ENCODE measurements around the gene SKAP1. TPM values are rescaled to one million over a fixed set of nuclear protein-coding genes. Genes with fewer than 3 reads are reported as not detected.

Gene SKAP1
- total and polyA plus RNA-seq, 10 donors, result 11.5 to 28.9 (median 20.5) TPM

DNA sequence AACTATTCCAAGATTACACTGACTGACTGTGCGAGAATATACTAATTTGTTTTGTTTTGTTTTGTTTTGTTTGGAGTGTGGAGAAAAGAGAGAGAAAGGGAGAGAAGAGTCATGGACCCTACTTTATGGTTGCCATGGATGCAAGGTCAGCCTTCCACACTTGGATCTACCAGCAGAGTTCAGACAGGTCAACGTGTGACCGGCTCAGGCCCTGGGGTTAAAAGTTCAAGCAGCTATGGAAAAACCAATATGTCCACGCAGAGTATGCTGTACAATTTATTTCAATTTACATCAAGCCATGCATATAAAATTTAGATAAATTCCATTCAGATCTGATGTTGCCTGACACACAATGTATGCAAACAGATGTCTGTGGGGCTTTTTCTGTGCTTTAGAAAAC, 122.8 kb downstream of the SKAP1 start:
- no peak for TF ChIP-seq POLR2A (IDR thresholded peaks at IDR 0.05)
- TF ChIP-seq POLR2AphosphoS5 (IDR thresholded peaks at IDR 0.05), result no peak
- H3K36me3 ChIP-seq, result no peaks in the 10 kb centered on the region
- intact Hi-C loops (cut with DNase I; ENCODE audit: low total_unique reads), result no loop called here
- H3K9me3 ChIP-seq, result no peaks in the 10 kb centered on the region
- H3K4me1 ChIP-seq, result peaks cover 0 to 5% (median 0%) of the 10 kb centered on the region in 6 donors
- no peak overlapping the region for H3K4me3 ChIP-seq
- WGBS, 5 donors, result 72 to 88% (median 85%) methylated on average over 4 of the region's 4 CpGs
- no peak overlapping the region for H3K27ac ChIP-seq
- DNase-seq, result no peak
- peaks cover 0 to 37% (median 7%) of the 10 kb centered on the region in 7 donors for H3K27me3 ChIP-seq (replicated peaks in 1 of 7)

DNA sequence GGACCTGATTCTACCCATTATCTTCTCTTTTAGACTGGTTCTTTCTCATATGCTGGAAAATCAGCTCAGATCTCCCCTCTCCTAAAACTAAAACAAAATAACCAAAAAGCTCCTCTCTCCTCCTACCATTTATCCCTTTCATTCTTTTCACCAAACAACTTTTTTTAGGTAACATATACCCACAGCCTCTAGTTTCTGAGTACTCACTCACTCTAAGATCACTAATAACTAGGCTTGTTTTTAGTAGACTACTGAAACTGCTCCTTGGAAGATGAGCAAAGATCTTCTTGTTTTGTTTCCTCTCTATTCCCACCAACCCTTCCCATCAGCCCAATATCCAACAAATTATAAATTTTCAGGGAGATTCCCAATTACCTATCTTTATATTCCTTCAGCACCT, 129.0 kb downstream of the SKAP1 start:
- Histone ChIP-seq H3K4me1 (peaks cover 0 to 9% (median 2%) of the 10 kb centered on the region in 6 donors), H3K27me3 (replicated peaks in 1 of 7) (no peaks in the 10 kb centered on the region), H3K27ac (no peak overlapping the region), H3K9me3 (no peaks in the 10 kb centered on the region), H3K36me3 (no peaks in the 10 kb centered on the region), H3K4me3 (no peak overlapping the region)
- DNase-seq, result no peak
- intact Hi-C loops (cut with DNase I; ENCODE audit: low total_unique reads), result no loop called here
- TF ChIP-seq POLR2AphosphoS5 (IDR thresholded peaks at IDR 0.05) (no peak), POLR2A (IDR thresholded peaks at IDR 0.05) (no peak)
- TF ChIP-seq, protein P1, sequence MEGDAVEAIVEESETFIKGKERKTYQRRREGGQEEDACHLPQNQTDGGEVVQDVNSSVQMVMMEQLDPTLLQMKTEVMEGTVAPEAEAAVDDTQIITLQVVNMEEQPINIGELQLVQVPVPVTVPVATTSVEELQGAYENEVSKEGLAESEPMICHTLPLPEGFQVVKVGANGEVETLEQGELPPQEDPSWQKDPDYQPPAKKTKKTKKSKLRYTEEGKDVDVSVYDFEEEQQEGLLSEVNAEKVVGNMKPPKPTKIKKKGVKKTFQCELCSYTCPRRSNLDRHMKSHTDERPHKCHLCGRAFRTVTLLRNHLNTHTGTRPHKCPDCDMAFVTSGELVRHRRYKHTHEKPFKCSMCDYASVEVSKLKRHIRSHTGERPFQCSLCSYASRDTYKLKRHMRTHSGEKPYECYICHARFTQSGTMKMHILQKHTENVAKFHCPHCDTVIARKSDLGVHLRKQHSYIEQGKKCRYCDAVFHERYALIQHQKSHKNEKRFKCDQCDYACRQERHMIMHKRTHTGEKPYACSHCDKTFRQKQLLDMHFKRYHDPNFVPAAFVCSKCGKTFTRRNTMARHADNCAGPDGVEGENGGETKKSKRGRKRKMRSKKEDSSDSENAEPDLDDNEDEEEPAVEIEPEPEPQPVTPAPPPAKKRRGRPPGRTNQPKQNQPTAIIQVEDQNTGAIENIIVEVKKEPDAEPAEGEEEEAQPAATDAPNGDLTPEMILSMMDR (IDR thresholded peaks at IDR 0.05 in 8 of 11, conservative IDR thresholded peaks at IDR 0.05 in 3 of 11), result no peak

DNA sequence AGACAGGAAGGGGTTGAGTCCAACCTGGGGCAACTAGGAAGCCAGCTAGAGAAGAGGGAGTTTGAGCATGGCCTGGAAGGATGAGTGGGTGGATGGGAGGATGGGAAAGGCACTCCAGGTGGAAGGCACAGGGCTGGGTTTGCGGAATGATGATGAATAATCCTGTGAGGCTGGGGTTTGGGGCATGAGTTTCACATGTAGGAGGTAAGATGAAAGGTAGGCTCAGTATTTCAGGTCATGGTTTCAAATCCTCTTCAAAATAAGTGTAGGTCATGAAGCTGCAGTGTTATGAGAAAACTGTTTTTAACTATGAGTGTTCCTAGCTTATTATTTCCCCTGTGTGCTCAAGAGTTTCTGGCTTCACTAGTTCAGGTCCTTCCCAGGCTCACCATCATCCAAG, 130.3 kb downstream of the SKAP1 start:
- intact Hi-C loops (cut with DNase I; ENCODE audit: low total_unique reads), result no loop called here
- TF ChIP-seq POLR2AphosphoS5 (IDR thresholded peaks at IDR 0.05), result no peak
- no peak for TF ChIP-seq POLR2A (IDR thresholded peaks at IDR 0.05)
- TF ChIP-seq, protein P1 (IDR thresholded peaks at IDR 0.05 in 8 of 11, conservative IDR thresholded peaks at IDR 0.05 in 3 of 11), result no peak
- 74 to 97% (median 83%) methylated on average over 1 of the region's 1 CpG for WGBS, 5 donors
- Histone ChIP-seq H3K36me3 (no peaks in the 10 kb centered on the region), H3K9me3 (no peaks in the 10 kb centered on the region), H3K27ac (peak overlapping the region in 1 of 8 donors; percentile 7), H3K27me3 (replicated peaks in 1 of 7) (no peaks in the 10 kb centered on the region), H3K4me3 (no peak overlapping the region), H3K4me1 (peaks cover 0 to 21% (median 14%) of the 10 kb centered on the region in 6 donors)
- no peak for DNase-seq

DNA sequence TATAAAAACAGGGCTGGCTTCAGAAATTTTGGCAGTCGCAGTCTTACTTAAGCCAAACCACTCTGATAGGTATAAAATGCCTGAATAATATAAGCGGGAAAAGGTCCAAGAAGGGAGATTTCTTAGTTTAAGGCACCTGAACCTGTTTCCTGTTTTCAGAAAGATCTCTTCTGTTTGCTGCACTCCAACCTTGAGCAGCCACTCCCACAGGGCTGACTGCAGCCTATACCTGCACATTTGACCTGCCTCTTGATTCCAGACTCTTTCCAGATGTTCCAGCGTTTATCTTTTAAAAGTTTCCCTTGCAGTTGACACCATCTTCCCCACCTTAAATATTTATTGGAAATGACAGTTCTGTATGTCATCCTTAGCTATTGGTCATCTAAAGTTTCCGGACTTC, 132.2 kb downstream of the SKAP1 start:
- 74 to 86% (median 84%) methylated on average over 4 of the region's 4 CpGs for WGBS, 5 donors
- Histone ChIP-seq H3K27me3 (replicated peaks in 1 of 7) (no peaks in the 10 kb centered on the region), H3K27ac (no peak overlapping the region), H3K36me3 (no peaks in the 10 kb centered on the region), H3K9me3 (no peaks in the 10 kb centered on the region), H3K4me1 (peaks cover 0 to 29% (median 18%) of the 10 kb centered on the region in 6 donors), H3K4me3 (no peak overlapping the region)
- TF ChIP-seq POLR2AphosphoS5 (IDR thresholded peaks at IDR 0.05), result no peak
- TF ChIP-seq, protein P1 (IDR thresholded peaks at IDR 0.05 in 8 of 11, conservative IDR thresholded peaks at IDR 0.05 in 3 of 11), result no peak
- TF ChIP-seq POLR2A (IDR thresholded peaks at IDR 0.05), result no peak
- DNase-seq, result no peak
- intact Hi-C loops (cut with DNase I; ENCODE audit: low total_unique reads), result no loop called here

DNA sequence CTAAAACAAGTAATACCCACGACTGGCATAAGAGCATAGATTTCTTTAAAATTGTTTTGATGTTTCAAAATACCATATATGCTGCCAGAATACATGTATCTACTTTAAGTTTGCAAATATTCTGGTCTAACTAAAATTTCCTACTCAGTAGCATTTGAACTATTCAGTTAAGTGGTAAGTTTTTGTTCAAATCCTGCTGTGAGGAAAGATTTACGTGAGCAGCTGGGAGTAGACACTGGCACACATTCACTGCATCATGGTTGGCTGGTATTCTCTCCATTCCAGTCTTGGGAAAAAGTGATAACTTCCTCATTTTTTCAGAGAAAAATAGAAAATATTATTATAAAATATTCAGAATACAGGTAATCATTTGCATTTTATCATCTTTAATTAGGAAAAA, 133.6 kb downstream of the SKAP1 start:
- H3K27me3 ChIP-seq (replicated peaks in 1 of 7), result peaks cover 0 to 11% (median 0%) of the 10 kb centered on the region in 7 donors
- H3K36me3 ChIP-seq, result no peaks in the 10 kb centered on the region
- H3K9me3 ChIP-seq, result no peaks in the 10 kb centered on the region
- 94 to 96% (median 95%) methylated on average over 2 of the region's 2 CpGs for WGBS, 5 donors
- H3K4me3 ChIP-seq, result no peak overlapping the region
- no peak overlapping the region for H3K27ac ChIP-seq
- TF ChIP-seq, protein P1 (IDR thresholded peaks at IDR 0.05 in 8 of 11, conservative IDR thresholded peaks at IDR 0.05 in 3 of 11), result no peak
- no peak for TF ChIP-seq POLR2AphosphoS5 (IDR thresholded peaks at IDR 0.05)
- no peak for TF ChIP-seq POLR2A (IDR thresholded peaks at IDR 0.05)
- no peak for DNase-seq
- intact Hi-C loops (cut with DNase I; ENCODE audit: low total_unique reads), result no loop called here
- peaks cover 0 to 29% (median 18%) of the 10 kb centered on the region in 6 donors for H3K4me1 ChIP-seq
